IMR-90 (cell line): ENCODE results near the gene SUSD6. TPM values are rescaled to one million over a fixed set of nuclear protein-coding genes. Genes with fewer than 3 reads are reported as not detected.
A peak's percentile ranks its signal among the peaks of the same experiment; 100 is the strongest.

Experiments
- ATAC-seq: fragments of 200-7000 bp; cut with Tn5 transposase; 2 replicates; pipeline ENCODE4 v1.9.1; 2020; ENCODE audit warnings: low read depth, mild to moderate bottlenecking, moderate library complexity
- BruUV-seq: library from RNA; stranded (reverse); fragments of 400-500 nt; replicated peaks from 2 replicates; lab custom pipeline; 2021; lab: Mats Ljungman, UMichigan
- CTCF ChIA-PET: fragments of 300-600 bp; formaldehyde crosslinking; extraction: SDS; loops from one replicate; lab custom pipeline; 2021; ENCODE audit warnings: antibody characterized with exemption; lab: Yijun Ruan, JAX
- POLR2A ChIA-PET: fragments of 300-600 bp; sonication (Branson Sonifier 250); formaldehyde crosslinking; loops from one replicate; lab custom pipeline; 2022; ENCODE audit warnings: antibody characterized with exemption; ENCODE audit not compliant: unreplicated experiment; lab: Charles Lee
- DNase-seq: peaks from one replicate; pipeline ENCODE4 v3.0.0; 2013
- H2AFZ ChIP-seq: replicated peaks from 2 replicates; pipeline ENCODE3; 2013; ENCODE audit warnings: low read length, mild to moderate bottlenecking; ENCODE audit not compliant: poor library complexity
- H2AK5ac ChIP-seq: 2 replicates; pipeline ENCODE4 v1.6.1; 2013; ENCODE audit warnings: low read depth, low read length, inconsistent platforms
- H2AK9ac ChIP-seq: replicated peaks from 2 replicates; pipeline ENCODE3; 2013; ENCODE audit warnings: mild to moderate bottlenecking, low read depth, low read length, moderate library complexity; ENCODE audit not compliant: poor library complexity
- H2BK120ac ChIP-seq: 2 replicates; pipeline ENCODE4 v1.6.1; 2013; ENCODE audit warnings: low read depth, low read length, inconsistent platforms
- H2BK15ac ChIP-seq: 3 replicates; pipeline ENCODE4 v1.6.1; 2013; ENCODE audit warnings: low read depth, low read length, inconsistent platforms
- H2BK20ac ChIP-seq: 2 replicates; pipeline ENCODE4 v1.6.1; 2013; ENCODE audit warnings: low read depth, mild to moderate bottlenecking, inconsistent platforms, low read length, moderate library complexity
- H2BK5ac ChIP-seq: 2 replicates; pipeline ENCODE4 v1.6.1; 2013; ENCODE audit warnings: mild to moderate bottlenecking, low read depth, low read length, inconsistent platforms; ENCODE audit not compliant: poor library complexity, severe bottlenecking
- H3K14ac ChIP-seq: replicated peaks from 2 replicates; pipeline ENCODE4 v1.6.1; 2013; ENCODE audit warnings: low read depth, low read length, inconsistent platforms
- H3K18ac ChIP-seq: 2 replicates; pipeline ENCODE4 v1.6.1; 2013; ENCODE audit warnings: low read depth, low read length, control low read depth
- H3K23ac ChIP-seq: 2 replicates; pipeline ENCODE4 v1.6.1; 2013; ENCODE audit warnings: low read depth, low read length, inconsistent platforms
- H3K27ac ChIP-seq: 2 replicates; pipeline ENCODE4 v1.5.1; 2013; ENCODE audit warnings: mild to moderate bottlenecking, control low read depth, low read length; ENCODE audit not compliant: insufficient read depth
- H3K27me3 ChIP-seq: 2 replicates; pipeline ENCODE4 v1.6.1; 2013; ENCODE audit warnings: low read length; ENCODE audit not compliant: control insufficient read depth, insufficient read depth
- H3K36me3 ChIP-seq: 2 replicates; pipeline ENCODE4 v1.6.1; 2013; ENCODE audit warnings: low read length, mixed read lengths; ENCODE audit not compliant: control insufficient read depth, insufficient read depth
- H3K4ac ChIP-seq: 2 replicates; pipeline ENCODE4 v1.6.1; 2013; ENCODE audit warnings: low read depth, low read length, inconsistent platforms
- H3K4me1 ChIP-seq: 2 replicates; pipeline ENCODE4 v1.6.1; 2013; ENCODE audit warnings: low read length, mixed read lengths; ENCODE audit not compliant: control insufficient read depth, insufficient read depth
- H3K4me2 ChIP-seq: 2 replicates; pipeline ENCODE4 v1.6.1; 2013; ENCODE audit warnings: low read depth, mild to moderate bottlenecking, control low read depth, low read length, moderate library complexity
- H3K4me3 ChIP-seq: 2 replicates; pipeline ENCODE4 v1.5.1; 2013; ENCODE audit warnings: low read depth, mild to moderate bottlenecking, control low read depth, low read length, moderate library complexity; ENCODE audit not compliant: insufficient read depth
- H3K56ac ChIP-seq: 2 replicates; pipeline ENCODE4 v1.6.1; 2013; ENCODE audit warnings: low read length, inconsistent platforms; ENCODE audit not compliant: insufficient read depth; ENCODE audit errors: extremely low read depth
- H3K79me1 ChIP-seq, 2 experiments: 2 replicates each; pipeline ENCODE4 v1.6.1; 2013; ENCODE audit warnings: low read length in 2 of 2, inconsistent platforms in 1 of 2, low read depth in 1 of 2
- H3K9ac ChIP-seq: 2 replicates; pipeline ENCODE4 v1.6.1; 2013; ENCODE audit warnings: low read depth, low read length, control low read depth
- H3K9me1 ChIP-seq: 2 replicates; pipeline ENCODE4 v1.6.1; 2013; ENCODE audit warnings: low read length, inconsistent platforms; ENCODE audit not compliant: insufficient read depth
- H3K9me3 ChIP-seq: 2 replicates; pipeline ENCODE4 v1.6.1; 2013; ENCODE audit warnings: low read length; ENCODE audit not compliant: control insufficient read depth, insufficient read depth
- H4K20me1 ChIP-seq: 2 replicates; pipeline ENCODE4 v1.6.1; 2013; ENCODE audit warnings: low read length, inconsistent platforms; ENCODE audit not compliant: insufficient read depth
- H4K5ac ChIP-seq: 2 replicates; pipeline ENCODE4 v1.6.1; 2013; ENCODE audit warnings: mild to moderate bottlenecking, low read depth, low read length, control low read depth
- H4K8ac ChIP-seq, 2 experiments: 2 replicates each; pipeline ENCODE4 v1.6.1; 2013; ENCODE audit warnings: low read depth in 2 of 2, low read length in 2 of 2, control low read depth in 1 of 2, inconsistent platforms in 1 of 2
- H4K91ac ChIP-seq: 2 replicates; pipeline ENCODE4 v1.6.1; 2013; ENCODE audit warnings: low read depth, low read length, inconsistent platforms; ENCODE audit not compliant: insufficient read depth
- CEBPB ChIP-seq: IDR thresholded peaks from 2 replicates; pipeline ENCODE4 v1.6.1; 2012; ENCODE audit warnings: low read depth, low read length, improper control_type of control experiment
- CHD1 ChIP-seq: IDR thresholded peaks from 2 replicates; pipeline ENCODE4 v1.6.1; 2012; ENCODE audit warnings: low read depth, low read length, improper control_type of control experiment
- MXI1 ChIP-seq: IDR thresholded peaks from 2 replicates; pipeline ENCODE4 v1.6.1; 2012; ENCODE audit warnings: low read depth, mild to moderate bottlenecking, low read length, moderate library complexity, borderline replicate concordance
- RAD21 ChIP-seq: IDR thresholded peaks from 2 replicates; pipeline ENCODE4 v1.6.1; 2012; ENCODE audit warnings: low read length, improper control_type of control experiment
- RFX5 ChIP-seq: IDR thresholded peaks from 2 replicates; pipeline ENCODE4 v1.8.0; 2012; ENCODE audit warnings: low read depth, mild to moderate bottlenecking, low read length, moderate library complexity
- WGBS, 2 experiments: methylation state at CpG; one replicate each; pipeline versions ENCODE4 v1.1.5 to v1.1.7; 2013; ENCODE audit warnings: missing lambda C conversion rate in 2 of 2; ENCODE audit not compliant: insufficient read length in 1 of 2; ENCODE audit errors: extremely low coverage in 2 of 2; 5-methylcytosine and 5-hydroxymethylcytosine counted together
- dilution Hi-C: fragments of 300-500 bp; cut with HindIII; formaldehyde crosslinking; loops from one replicate; pipeline ENCODE4 v1.14.3; 2018; ENCODE audit warnings: low sequenced_read_pairs; ENCODE audit not compliant: unreplicated experiment
- in situ Hi-C: fragments of 300-500 bp; cut with MboI; formaldehyde crosslinking; loops from 3 replicates; pipeline ENCODE4 v1.14.3; 2019; ENCODE audit warnings: low sequenced_read_pairs, inconsistent platforms, mixed read lengths
- intact Hi-C: fragments of 100-400 bp; cut with micrococcal nuclease; formaldehyde crosslinking; loops from 2 replicates; pipeline ENCODE4 v1.10.0; 2022
- polyA plus RNA-seq, 3 experiments: library from polyadenylated mRNA; depleted of rRNA; stranded (reverse); fragments of >200 nt; gene quantifications; 2 replicates each; pipeline ENCODE4 v1.2.3, GENCODE V29; 2012; ENCODE audit warnings: low replicate concordance in 1 of 3
- total RNA-seq: library from RNA; depleted of rRNA; stranded (reverse); fragments of >200 nt; gene quantifications from 2 replicates; pipeline ENCODE4 v1.2.3, GENCODE V29; 2012
- TF ChIP-seq, protein P1 (sequence below): conservative IDR thresholded peaks from 2 replicates; pipeline ENCODE4 v1.5.1; 2012; ENCODE audit warnings: mild to moderate bottlenecking, low read depth, low read length, improper control_type of control experiment

SUSD6 gene
- total and polyA plus RNA-seq, 2 of the 4 experiments (the other 2 are of a cell fraction): 2.3 to 10.1 TPM

DNA sequence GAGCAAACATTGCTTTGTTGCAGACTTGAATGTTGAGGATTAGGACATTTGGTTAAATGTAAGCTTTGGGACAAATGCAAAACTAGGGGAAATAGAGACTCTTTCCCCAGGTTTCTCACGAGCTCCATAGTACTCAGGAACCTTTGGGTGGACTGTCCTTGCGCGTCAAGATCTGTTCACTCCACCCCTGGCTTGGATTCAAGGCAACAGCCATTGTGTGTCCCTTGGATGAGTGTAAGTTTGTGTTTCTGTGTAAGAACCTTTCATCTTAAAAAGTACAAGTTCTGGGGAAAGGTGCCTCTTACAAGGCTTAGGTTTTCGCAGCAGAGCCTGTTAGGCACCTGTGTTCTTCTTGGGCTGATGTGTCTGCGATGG is 3.7 kb downstream of the SUSD6 start:
- WGBS, 2 experiments: 100% methylated on average over 1 of the region's 5 CpGs; no CpG with 5 or more reads in 1 of the 2 experiments
- Histone ChIP-seq H4K91ac (peak overlapping the region; percentile 78), H2BK15ac (peak overlapping the region; percentile 84; the same call in 2 of the 3 replicates), H3K14ac (peak overlapping the region; percentile 87), H3K9me1 (peaks cover 23% of the 10 kb centered on the region), H3K4me2 (peak overlapping the region; percentile 68), H4K5ac (peak overlapping the region; percentile 21), H2AK5ac (peak overlapping the region; percentile 65), H3K23ac (peak overlapping the region; percentile 76), H2BK20ac (peak overlapping the region; percentile 36; the same call in 1 of the 2 replicates), H3K9ac (peak overlapping the region; percentile 45), H3K79me1 (peaks cover 29 to 83% of the 10 kb centered on the region in 2 experiments), H3K27me3 (no peaks in the 10 kb centered on the region), H4K20me1 (peaks cover 61% of the 10 kb centered on the region), H3K36me3 (no peaks in the 10 kb centered on the region), H3K4me1 (peaks cover 29% of the 10 kb centered on the region), H4K8ac (peak overlapping the region; percentile 12 to 82), H3K9me3 (no peaks in the 10 kb centered on the region), H3K4ac (peak overlapping the region; percentile 89), H3K18ac (no peak overlapping the region; the same call in 1 of the 2 replicates), H2BK5ac (peak overlapping the region; percentile 87), H3K27ac (peak overlapping the region; percentile 66), H3K4me3 (no peak overlapping the region), H2AFZ (no peak overlapping the region), H2AK9ac (peak overlapping the region; percentile 80), H3K56ac (peak overlapping the region; percentile 8; the same call in 1 of the 2 replicates), H2BK120ac (peak overlapping the region; percentile 75)
- CTCF ChIA-PET: no interaction called here
- ATAC-seq: no peak
- BruUV-seq: no TSS peak
- in situ Hi-C loops: no loop called here
- intact Hi-C loops: no loop called here
- dilution Hi-C loops: no loop called here
- POLR2A ChIA-PET: interaction anchor here (0.6 kb wide), 1 partner anchor 96 kb away, joined by 3 read pairs; no protein-coding TSS in a partner anchor
- TF ChIP-seq CHD1 (no peak), MXI1 (no peak), CEBPB (no peak), RAD21 (no peak), RFX5 (no peak)
- TF ChIP-seq, protein P1, sequence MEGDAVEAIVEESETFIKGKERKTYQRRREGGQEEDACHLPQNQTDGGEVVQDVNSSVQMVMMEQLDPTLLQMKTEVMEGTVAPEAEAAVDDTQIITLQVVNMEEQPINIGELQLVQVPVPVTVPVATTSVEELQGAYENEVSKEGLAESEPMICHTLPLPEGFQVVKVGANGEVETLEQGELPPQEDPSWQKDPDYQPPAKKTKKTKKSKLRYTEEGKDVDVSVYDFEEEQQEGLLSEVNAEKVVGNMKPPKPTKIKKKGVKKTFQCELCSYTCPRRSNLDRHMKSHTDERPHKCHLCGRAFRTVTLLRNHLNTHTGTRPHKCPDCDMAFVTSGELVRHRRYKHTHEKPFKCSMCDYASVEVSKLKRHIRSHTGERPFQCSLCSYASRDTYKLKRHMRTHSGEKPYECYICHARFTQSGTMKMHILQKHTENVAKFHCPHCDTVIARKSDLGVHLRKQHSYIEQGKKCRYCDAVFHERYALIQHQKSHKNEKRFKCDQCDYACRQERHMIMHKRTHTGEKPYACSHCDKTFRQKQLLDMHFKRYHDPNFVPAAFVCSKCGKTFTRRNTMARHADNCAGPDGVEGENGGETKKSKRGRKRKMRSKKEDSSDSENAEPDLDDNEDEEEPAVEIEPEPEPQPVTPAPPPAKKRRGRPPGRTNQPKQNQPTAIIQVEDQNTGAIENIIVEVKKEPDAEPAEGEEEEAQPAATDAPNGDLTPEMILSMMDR: no peak
- DNase-seq: no peak
